ENCODE data around the gene KRT83. TPM values are rescaled to one million over a fixed set of nuclear protein-coding genes. Genes with fewer than 3 reads are reported as not detected.

KRT83 gene
- polyA plus RNA-seq, 2 of the 4 experiments (the other 2 are of a cell fraction) = 20.4 to 44.8 TPM

DNA sequence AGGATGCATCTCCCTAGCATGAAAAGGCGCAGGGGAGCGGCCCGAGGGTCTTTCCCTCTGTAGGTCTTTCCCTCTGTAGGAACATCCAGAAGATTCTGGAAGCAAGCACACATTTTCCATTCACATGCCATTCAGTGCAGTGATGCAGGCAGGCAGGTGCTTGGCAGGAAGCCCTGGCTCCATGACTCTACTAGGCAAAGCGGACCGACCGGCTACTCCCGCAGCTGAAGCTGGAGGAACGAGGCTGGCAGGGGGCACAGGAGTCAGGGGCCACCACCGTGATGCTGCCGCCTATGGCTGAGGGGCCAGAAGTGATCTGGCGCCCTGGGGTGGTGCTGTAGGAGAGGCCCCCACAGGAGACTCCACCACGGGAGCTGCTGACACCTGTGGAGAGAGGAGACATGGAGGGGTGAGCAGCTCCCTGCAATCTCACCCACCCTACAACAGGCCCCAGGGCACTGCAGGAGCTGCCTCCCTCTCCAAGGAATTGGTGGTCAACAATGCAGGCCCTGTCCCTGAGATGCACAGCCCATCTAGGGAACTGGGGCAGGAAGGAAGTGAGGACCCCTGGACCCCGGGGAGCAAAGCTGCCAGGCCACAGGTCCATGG lies 39.6 kb upstream of the KRT83 start:
- Histone ChIP-seq H3K4me1 (0 out of 3 replicates have a peak, but pooled peaks cover 3% of the 10 kb centered on the region), H3K27ac (0 out of 6 replicates have a peak overlapping the region, but pooled peaks of 1 of the 2 experiments have one; percentile 9), H3K4me3 (no peak overlapping the region), H3K4me2 (no peak overlapping the region), H3K9me3 (no peaks in the 10 kb centered on the region)
- CTCF ChIA-PET = interaction anchor here (1.0 to 46.1 kb wide), 11 partner anchors 11 to 620 kb away, joined by 3 to 1221 read pairs (median 7); no protein-coding TSS in a partner anchor
- DNase-seq (ENCODE audit: low read depth in 1 of 2, low spot score in 1 of 2) (no peak), ATAC-seq (no peak), FAIRE-seq (no peak)
- WGBS (ENCODE audit: missing lambda C conversion rate) = 85% methylated on average over 12 of the region's 13 CpGs
- POLR2A ChIA-PET = no interaction called here
- TF ChIP-seq HOXA7 (CRISPR knock-in tag; IDR thresholded peaks at IDR 0.05) (no peak), HOXB13 (CRISPR knock-in tag; IDR thresholded peaks at IDR 0.05; ENCODE audit: low read depth) (no peak), TP53 (CRISPR knock-in tag; IDR thresholded peaks at IDR 0.05) (no peak), MYC (IDR thresholded peaks at IDR 0.05; ENCODE audit: borderline replicate concordance, low read length) (no peak), CBX2 (IDR thresholded peaks at IDR 0.05; ENCODE audit: borderline replicate concordance, low read depth) (no peak), EHF (CRISPR knock-in tag; IDR thresholded peaks at IDR 0.05) (no peak), RFX5 (IDR thresholded peaks at IDR 0.05) (no peak), HEYL (CRISPR knock-in tag; IDR thresholded peaks at IDR 0.05) (no peak), ESRRA (IDR thresholded peaks at IDR 0.05; ENCODE audit: borderline replicate concordance, low read length) (no peak), HMGXB4 (CRISPR knock-in tag; IDR thresholded peaks at IDR 0.05; ENCODE audit: borderline replicate concordance) (no peak), PBX3 (IDR thresholded peaks at IDR 0.05) (no peak), KDM5A (IDR thresholded peaks at IDR 0.05) (no peak), POLR2A (IDR thresholded peaks at IDR 0.05; ENCODE audit: low read length) (no peak), KDM1A (IDR thresholded peaks at IDR 0.05; ENCODE audit: low read depth) (no peak), ATOH8 (CRISPR knock-in tag; IDR thresholded peaks at IDR 0.05; ENCODE audit: low read depth) (no peak), NFE2L2 (conservative IDR thresholded peaks at IDR 0.05; ENCODE audit: low read length) (no peak), MAFK (IDR thresholded peaks at IDR 0.05; ENCODE audit: partially characterized antibody) (no peak), CHD4 (IDR thresholded peaks at IDR 0.05; ENCODE audit: borderline replicate concordance) (no peak), FOXS1 (CRISPR knock-in tag; IDR thresholded peaks at IDR 0.05) (no peak), CHD2 (IDR thresholded peaks at IDR 0.05; ENCODE audit: low read length, partially characterized antibody) (no peak)

DNA sequence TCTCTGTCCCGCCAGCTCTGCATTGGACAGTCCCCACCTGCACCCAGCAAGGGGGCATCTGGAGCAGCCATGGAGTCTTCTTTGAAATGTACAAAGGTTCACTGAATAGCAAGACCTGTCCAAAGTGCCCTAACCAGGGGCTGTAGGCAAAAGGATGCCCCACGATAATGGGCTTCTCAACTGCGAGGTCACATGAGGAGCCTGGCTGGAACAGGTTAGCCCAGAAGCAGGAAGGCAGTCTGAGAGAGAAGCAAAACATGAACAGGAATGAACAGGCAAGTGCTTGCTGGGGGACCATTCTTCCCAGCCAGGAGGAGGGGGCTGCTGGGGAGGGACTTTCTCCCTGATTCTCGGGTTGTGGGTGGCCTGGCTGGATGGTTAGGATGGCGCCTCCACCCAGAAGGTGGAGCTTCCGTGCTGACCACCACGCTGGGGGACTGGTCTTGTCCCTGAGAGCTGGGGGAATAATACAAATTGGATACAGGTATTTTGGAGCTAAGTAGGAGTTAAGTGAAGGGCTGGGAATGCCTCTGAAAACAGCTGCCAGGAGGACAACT lies 39.0 kb upstream of the KRT83 start:
- no peak overlapping the region for H3K4me3 ChIP-seq
- no peak for FAIRE-seq
- ChIA-PET POLR2A (no interaction called here), CTCF (interaction anchor here (1.5 to 46.1 kb wide), 7 partner anchors 11 to 620 kb away, joined by 5 to 1221 read pairs (median 13); no protein-coding TSS in a partner anchor)
- ATAC-seq = no peak
- no peak overlapping the region for H3K27ac ChIP-seq
- DNase-seq (ENCODE audit: low read depth in 1 of 2, low spot score in 1 of 2) = no peak
- no peaks in the 10 kb centered on the region for H3K9me3 ChIP-seq
- WGBS (ENCODE audit: missing lambda C conversion rate) = 86% methylated on average over 7 of the region's 7 CpGs
- TF ChIP-seq HEYL (CRISPR knock-in tag; IDR thresholded peaks at IDR 0.05) (no peak), SREBF2 (IDR thresholded peaks at IDR 0.05) (no peak), CEBPB (IDR thresholded peaks at IDR 0.05) (no peak), ESRRA (IDR thresholded peaks at IDR 0.05; ENCODE audit: borderline replicate concordance, low read length) (no peak), HOXA7 (CRISPR knock-in tag; IDR thresholded peaks at IDR 0.05) (no peak), BHLHE40 (IDR thresholded peaks at IDR 0.05; ENCODE audit: low read depth, low read length) (no peak), MAZ (IDR thresholded peaks at IDR 0.05; ENCODE audit: borderline replicate concordance, low read depth, low read length) (no peak), FOSL2 (IDR thresholded peaks at IDR 0.05) (no peak), FOSL2 (CRISPR knock-in tag; IDR thresholded peaks at IDR 0.05) (no peak), CBX2 (IDR thresholded peaks at IDR 0.05; ENCODE audit: borderline replicate concordance, low read depth) (no peak), ZC3H11A (IDR thresholded peaks at IDR 0.05) (no peak), TP53 (CRISPR knock-in tag; IDR thresholded peaks at IDR 0.05) (no peak), CHD2 (IDR thresholded peaks at IDR 0.05; ENCODE audit: low read length, partially characterized antibody) (no peak), RFX5 (IDR thresholded peaks at IDR 0.05) (no peak), HOXB5 (CRISPR knock-in tag; IDR thresholded peaks at IDR 0.05) (no peak), RNF2 (IDR thresholded peaks at IDR 0.05; ENCODE audit: borderline replicate concordance, low read depth) (no peak)
- TF ChIP-seq, protein P1, sequence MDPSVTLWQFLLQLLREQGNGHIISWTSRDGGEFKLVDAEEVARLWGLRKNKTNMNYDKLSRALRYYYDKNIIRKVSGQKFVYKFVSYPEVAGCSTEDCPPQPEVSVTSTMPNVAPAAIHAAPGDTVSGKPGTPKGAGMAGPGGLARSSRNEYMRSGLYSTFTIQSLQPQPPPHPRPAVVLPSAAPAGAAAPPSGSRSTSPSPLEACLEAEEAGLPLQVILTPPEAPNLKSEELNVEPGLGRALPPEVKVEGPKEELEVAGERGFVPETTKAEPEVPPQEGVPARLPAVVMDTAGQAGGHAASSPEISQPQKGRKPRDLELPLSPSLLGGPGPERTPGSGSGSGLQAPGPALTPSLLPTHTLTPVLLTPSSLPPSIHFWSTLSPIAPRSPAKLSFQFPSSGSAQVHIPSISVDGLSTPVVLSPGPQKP (IDR thresholded peaks at IDR 0.05; ENCODE audit: low read depth, low read length) = no peak
- H3K4me2 ChIP-seq = no peak overlapping the region
- H3K4me1 ChIP-seq = 0 out of 3 replicates have a peak, but pooled peaks cover 3% of the 10 kb centered on the region
